Vagina (tissue), 2 donors: Measurements from ENCODE around the gene DPEP3.

Experiments
- CTCF ChIP-seq, 3 experiments: fragments of 450-650 bp in 2 of 3; fragments of 200-600 bp in 1 of 3; sonication (generic) in 1 of 3; IDR thresholded peaks; one replicate each; pipeline ENCODE4 v1.5.1; 2017 to 2019; ENCODE audit warnings: antibody characterized with exemption in 3 of 3, mild to moderate bottlenecking in 2 of 3, moderate library complexity in 2 of 3
- POLR2AphosphoS5 ChIP-seq, 2 donors: sonication (generic); formaldehyde crosslinking; IDR thresholded peaks; one replicate each; pipeline ENCODE4 v1.9.0; 2017; ENCODE audit warnings: antibody characterized with exemption in 2 of 2, mild to moderate bottlenecking in 2 of 2, low read depth in 1 of 2; ENCODE audit not compliant: insufficient read depth in 1 of 2

- TF ChIP-seq CTCF (IDR thresholded peaks at IDR 0.05) = no peak
- no peak for TF ChIP-seq POLR2AphosphoS5 (IDR thresholded peaks at IDR 0.05; ENCODE audit: insufficient read depth in 1 of 2, low read depth in 1 of 2)
These were observed 34.1 kb downstream of the DPEP3 start for GRCh38 chr16:67946128-67946569.
